C4-2B (cell line): ENCODE results near the gene ZNF70.

Source experiments
- ZFX ChIP-seq: fragments of 450-650 bp; IDR thresholded peaks from 2 replicates; pipeline ENCODE4 v1.6.1; 2017
- TF ChIP-seq, protein P1 (sequence below): fragments of 450-650 bp; conservative IDR thresholded peaks from 2 replicates; pipeline ENCODE4 v1.5.1; 2017; ENCODE audit warnings: mild to moderate bottlenecking

DNA sequence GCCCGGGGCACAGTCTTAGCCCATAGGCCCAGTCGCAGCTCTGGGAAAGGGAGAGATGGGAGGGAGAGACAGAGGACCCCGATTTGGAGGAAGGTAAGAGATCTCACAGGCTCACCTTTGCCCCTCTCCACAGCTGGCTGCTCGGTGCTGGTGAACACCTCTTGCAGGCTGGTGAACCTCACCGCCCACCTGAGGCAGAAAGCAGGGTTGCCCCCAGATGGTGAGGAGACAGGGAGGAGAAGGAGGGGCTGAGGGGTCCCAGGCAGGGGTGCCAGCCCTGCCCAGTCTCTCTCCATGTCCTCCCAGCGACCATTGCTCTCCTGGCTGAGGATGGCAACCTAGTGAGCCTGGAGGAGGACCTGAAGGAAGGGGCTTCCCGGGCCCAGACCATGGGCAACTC lies 13.0 kb upstream of the ZNF70 start:
- TF ChIP-seq, protein P1, sequence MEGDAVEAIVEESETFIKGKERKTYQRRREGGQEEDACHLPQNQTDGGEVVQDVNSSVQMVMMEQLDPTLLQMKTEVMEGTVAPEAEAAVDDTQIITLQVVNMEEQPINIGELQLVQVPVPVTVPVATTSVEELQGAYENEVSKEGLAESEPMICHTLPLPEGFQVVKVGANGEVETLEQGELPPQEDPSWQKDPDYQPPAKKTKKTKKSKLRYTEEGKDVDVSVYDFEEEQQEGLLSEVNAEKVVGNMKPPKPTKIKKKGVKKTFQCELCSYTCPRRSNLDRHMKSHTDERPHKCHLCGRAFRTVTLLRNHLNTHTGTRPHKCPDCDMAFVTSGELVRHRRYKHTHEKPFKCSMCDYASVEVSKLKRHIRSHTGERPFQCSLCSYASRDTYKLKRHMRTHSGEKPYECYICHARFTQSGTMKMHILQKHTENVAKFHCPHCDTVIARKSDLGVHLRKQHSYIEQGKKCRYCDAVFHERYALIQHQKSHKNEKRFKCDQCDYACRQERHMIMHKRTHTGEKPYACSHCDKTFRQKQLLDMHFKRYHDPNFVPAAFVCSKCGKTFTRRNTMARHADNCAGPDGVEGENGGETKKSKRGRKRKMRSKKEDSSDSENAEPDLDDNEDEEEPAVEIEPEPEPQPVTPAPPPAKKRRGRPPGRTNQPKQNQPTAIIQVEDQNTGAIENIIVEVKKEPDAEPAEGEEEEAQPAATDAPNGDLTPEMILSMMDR: no peak
- TF ChIP-seq ZFX: no peak
